Fibroblast of lung (primary cell): Measurements from ENCODE around the gene SPAG7. TPM values are rescaled to one million over a fixed set of nuclear protein-coding genes. Genes with fewer than 3 reads are reported as not detected.

Source experiments
- DNase-seq, 2 donors: peaks; one replicate each; pipeline versions ENCODE4 v3.0.0 to v3.0.0-alpha.2; 2010; ENCODE audit warnings: low read depth in 2 of 2
- H2AFZ ChIP-seq: 2 replicates; pipeline ENCODE4 v1.5.1; 2012; ENCODE audit warnings: low read length, control low read depth, inconsistent platforms
- H3K27ac ChIP-seq: 2 replicates; pipeline ENCODE4 v1.5.1; 2011; ENCODE audit warnings: low read length, control low read depth; ENCODE audit not compliant: insufficient read depth
- H3K27me3 ChIP-seq: 2 replicates; pipeline ENCODE4 v1.5.1; 2011; ENCODE audit warnings: mild to moderate bottlenecking, low read length; ENCODE audit not compliant: control insufficient read depth, insufficient read depth
- H3K36me3 ChIP-seq: 2 replicates; pipeline ENCODE4 v1.5.1; 2011; ENCODE audit warnings: low read length; ENCODE audit not compliant: control insufficient read depth, insufficient read depth
- H3K4me1 ChIP-seq: 2 replicates; pipeline ENCODE4 v1.5.1; 2011; ENCODE audit warnings: low read length; ENCODE audit not compliant: control insufficient read depth, insufficient read depth; ENCODE audit errors: extremely low read depth
- H3K4me2 ChIP-seq: 2 replicates; pipeline ENCODE4 v1.5.1; 2011; ENCODE audit warnings: low read length, control low read depth; ENCODE audit not compliant: insufficient read depth; ENCODE audit errors: extremely low read depth
- H3K4me3 ChIP-seq, 4 experiments: fragments of 200-600 bp in 1 of 4; sonication (generic) in 1 of 4; replicated peaks in 1 of 4; 2 replicates each; pipeline ENCODE4 v1.5.1; 2011 to 2016; ENCODE audit warnings: low read length in 4 of 4, low read depth in 3 of 4, mild to moderate bottlenecking in 3 of 4, control low read depth in 2 of 4, inconsistent platforms in 1 of 4, mixed read lengths in 1 of 4; ENCODE audit not compliant: insufficient read depth in 1 of 4; ENCODE audit errors: control extremely low read depth in 1 of 4
- H3K79me2 ChIP-seq: 2 replicates; pipeline ENCODE4 v1.5.1; 2012; ENCODE audit warnings: mild to moderate bottlenecking, low read length, inconsistent platforms; ENCODE audit not compliant: control insufficient read depth, insufficient read depth
- H3K9ac ChIP-seq: 2 replicates; pipeline ENCODE4 v1.5.1; 2011; ENCODE audit warnings: mild to moderate bottlenecking, low read length, control low read depth; ENCODE audit not compliant: insufficient read depth
- H3K9me3 ChIP-seq: 2 replicates; pipeline ENCODE4 v1.5.1; 2012; ENCODE audit warnings: low read depth, low read length; ENCODE audit not compliant: control insufficient read depth, insufficient read depth
- H4K20me1 ChIP-seq: 2 replicates; pipeline ENCODE4 v1.5.1; 2011; ENCODE audit warnings: low read length; ENCODE audit not compliant: control insufficient read depth, insufficient read depth; ENCODE audit errors: extremely low read depth
- EZH2 ChIP-seq: IDR thresholded peaks from 2 replicates; pipeline ENCODE4 v1.5.1; 2012; ENCODE audit warnings: low read length, control low read depth, mild to moderate bottlenecking; ENCODE audit errors: missing control alignments
- polyA plus RNA-seq, 2 donors: library from polyadenylated mRNA; depleted of rRNA in 1 of 2; stranded (reverse) in 1 of 2; unstranded in 1 of 2; fragments of >200 nt; gene quantifications; 2 replicates each; pipeline ENCODE4 v1.2.1, GENCODE V29; 2011 to 2012; ENCODE audit warnings: missing spikeins in 1 of 2
- total RNA-seq: library from RNA; depleted of rRNA; stranded (reverse); fragments of >200 nt; gene quantifications from 2 replicates; pipeline ENCODE4 v1.2.1, GENCODE V29; 2014
- TF ChIP-seq, protein P1 (sequence below), 2 donors: IDR thresholded peaks in 1 of 2; conservative IDR thresholded peaks in 1 of 2; 1 replicate in 1 of 2; 2 replicates in 1 of 2; pipeline ENCODE4 v1.5.1; 2011 to 2012; ENCODE audit warnings: low read length in 2 of 2, control low read depth in 1 of 2, inconsistent platforms in 1 of 2, low read depth in 1 of 2, mild to moderate bottlenecking in 1 of 2

The SPAG7 gene
- total and polyA plus RNA-seq, 2 donors (not counting 1 experiment from before 2014, with no cell fraction given): 62.8 to 83.0 TPM

- Histone ChIP-seq H3K9ac (no peak overlapping the region), H3K27ac (no peak overlapping the region), H3K27me3 (no peaks in the 10 kb centered on the region), H4K20me1 (no peaks in the 10 kb centered on the region), H3K79me2 (peaks cover 15% of the 10 kb centered on the region), H2AFZ (peak overlapping the region; percentile 35), H3K4me2 (peak overlapping the region; percentile 35), H3K36me3 (peaks cover 13% of the 10 kb centered on the region), H3K9me3 (no peaks in the 10 kb centered on the region), H3K4me3 (peak overlapping the region in 1 of 4 experiments; percentile 6), H3K4me1 (peaks cover 10% of the 10 kb centered on the region)
- peak; percentile 39 to 58 for DNase-seq
- TF ChIP-seq, protein P1, sequence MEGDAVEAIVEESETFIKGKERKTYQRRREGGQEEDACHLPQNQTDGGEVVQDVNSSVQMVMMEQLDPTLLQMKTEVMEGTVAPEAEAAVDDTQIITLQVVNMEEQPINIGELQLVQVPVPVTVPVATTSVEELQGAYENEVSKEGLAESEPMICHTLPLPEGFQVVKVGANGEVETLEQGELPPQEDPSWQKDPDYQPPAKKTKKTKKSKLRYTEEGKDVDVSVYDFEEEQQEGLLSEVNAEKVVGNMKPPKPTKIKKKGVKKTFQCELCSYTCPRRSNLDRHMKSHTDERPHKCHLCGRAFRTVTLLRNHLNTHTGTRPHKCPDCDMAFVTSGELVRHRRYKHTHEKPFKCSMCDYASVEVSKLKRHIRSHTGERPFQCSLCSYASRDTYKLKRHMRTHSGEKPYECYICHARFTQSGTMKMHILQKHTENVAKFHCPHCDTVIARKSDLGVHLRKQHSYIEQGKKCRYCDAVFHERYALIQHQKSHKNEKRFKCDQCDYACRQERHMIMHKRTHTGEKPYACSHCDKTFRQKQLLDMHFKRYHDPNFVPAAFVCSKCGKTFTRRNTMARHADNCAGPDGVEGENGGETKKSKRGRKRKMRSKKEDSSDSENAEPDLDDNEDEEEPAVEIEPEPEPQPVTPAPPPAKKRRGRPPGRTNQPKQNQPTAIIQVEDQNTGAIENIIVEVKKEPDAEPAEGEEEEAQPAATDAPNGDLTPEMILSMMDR (conservative IDR thresholded peaks at IDR 0.05 in 1 of 2, IDR thresholded peaks at IDR 0.05 in 1 of 2; ENCODE audit: low read depth in 1 of 2, low read length in 2 of 2): peak; percentile 24 to 48
- no peak for TF ChIP-seq EZH2
Measured at GRCh38 chr17:4934173-4934979, 33.2 kb downstream of the SPAG7 start.

DNA sequence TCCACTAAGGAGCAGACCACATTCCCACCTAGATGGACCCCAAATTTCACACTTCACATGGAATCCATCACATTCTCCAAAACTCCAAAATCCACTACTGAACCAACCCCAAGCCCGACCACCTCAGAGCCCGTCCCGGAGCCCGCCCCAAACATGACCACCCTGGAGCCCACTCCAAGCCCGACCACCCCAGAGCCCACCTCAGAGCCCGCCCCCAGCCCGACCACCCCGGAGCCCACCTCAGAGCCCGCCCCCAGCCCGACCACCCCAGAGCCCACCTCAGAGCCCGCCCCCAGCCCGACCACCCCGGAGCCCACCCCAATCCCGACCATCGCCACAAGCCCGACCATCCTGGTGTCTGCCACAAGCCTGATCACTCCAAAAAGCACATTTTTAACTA, 34.0 kb downstream of the SPAG7 start:
- no peak overlapping the region for H3K9ac ChIP-seq

DNA sequence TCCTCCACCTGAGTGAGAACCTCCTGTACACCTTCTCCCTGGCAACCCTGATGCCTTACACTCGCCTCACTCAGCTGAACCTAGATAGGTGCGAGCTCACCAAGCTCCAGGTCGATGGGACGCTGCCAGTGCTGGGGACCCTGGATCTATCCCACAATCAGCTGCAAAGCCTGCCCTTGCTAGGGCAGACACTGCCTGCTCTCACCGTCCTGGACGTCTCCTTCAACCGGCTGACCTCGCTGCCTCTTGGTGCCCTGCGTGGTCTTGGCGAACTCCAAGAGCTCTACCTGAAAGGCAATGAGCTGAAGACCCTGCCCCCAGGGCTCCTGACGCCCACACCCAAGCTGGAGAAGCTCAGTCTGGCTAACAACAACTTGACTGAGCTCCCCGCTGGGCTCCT, 34.9 kb downstream of the SPAG7 start:
- DNase-seq: no peak
- Histone ChIP-seq H4K20me1 (no peaks in the 10 kb centered on the region), H3K79me2 (no peaks in the 10 kb centered on the region), H3K36me3 (peaks cover 11% of the 10 kb centered on the region), H3K4me3 (no peak overlapping the region), H3K27me3 (no peaks in the 10 kb centered on the region), H3K4me1 (peaks cover 3% of the 10 kb centered on the region), H3K9ac (no peak overlapping the region), H3K9me3 (no peaks in the 10 kb centered on the region), H3K4me2 (no peak overlapping the region), H2AFZ (no peak overlapping the region), H3K27ac (no peak overlapping the region)
- TF ChIP-seq, protein P1 (conservative IDR thresholded peaks at IDR 0.05 in 1 of 2, IDR thresholded peaks at IDR 0.05 in 1 of 2; ENCODE audit: low read depth in 1 of 2, low read length in 2 of 2): no peak
- no peak for TF ChIP-seq EZH2

More for the DNA sequence above, 34.0 kb downstream of the SPAG7 start:
- peaks cover 4% of the 10 kb centered on the region for H3K4me1 ChIP-seq
- no peak overlapping the region for H3K4me3 ChIP-seq
- H3K4me2 ChIP-seq: no peak overlapping the region
- H4K20me1 ChIP-seq: no peaks in the 10 kb centered on the region
- H3K27me3 ChIP-seq: no peaks in the 10 kb centered on the region
- peaks cover 8% of the 10 kb centered on the region for H3K79me2 ChIP-seq
- H3K36me3 ChIP-seq: peaks cover 13% of the 10 kb centered on the region
- no peak for DNase-seq
- H3K9me3 ChIP-seq: no peaks in the 10 kb centered on the region
- no peak overlapping the region for H2AFZ ChIP-seq
- no peak overlapping the region for H3K27ac ChIP-seq
- TF ChIP-seq, protein P1 (conservative IDR thresholded peaks at IDR 0.05 in 1 of 2, IDR thresholded peaks at IDR 0.05 in 1 of 2; ENCODE audit: low read depth in 1 of 2, low read length in 2 of 2): no peak
- no peak for TF ChIP-seq EZH2
